Tibial nerve (tissue), 4 donors: ENCODE data around the gene LARP4B.

ENCODE experiments used
- CTCF ChIP-seq, 5 experiments: fragments of 200-600 bp in 3 of 5; fragments of 450-650 bp in 2 of 5; sonication (generic) in 3 of 5; IDR thresholded peaks; one replicate each; pipeline ENCODE4 v1.5.1; 2016 to 2019; ENCODE audit warnings: antibody characterized with exemption in 5 of 5, mild to moderate bottlenecking in 3 of 5, moderate library complexity in 2 of 5
- EP300 ChIP-seq, 2 donors: sonication (generic); formaldehyde crosslinking; IDR thresholded peaks; one replicate each; pipeline ENCODE4 v1.6.1; 2017; ENCODE audit warnings: antibody characterized with exemption in 2 of 2, mild to moderate bottlenecking in 1 of 2

DNA sequence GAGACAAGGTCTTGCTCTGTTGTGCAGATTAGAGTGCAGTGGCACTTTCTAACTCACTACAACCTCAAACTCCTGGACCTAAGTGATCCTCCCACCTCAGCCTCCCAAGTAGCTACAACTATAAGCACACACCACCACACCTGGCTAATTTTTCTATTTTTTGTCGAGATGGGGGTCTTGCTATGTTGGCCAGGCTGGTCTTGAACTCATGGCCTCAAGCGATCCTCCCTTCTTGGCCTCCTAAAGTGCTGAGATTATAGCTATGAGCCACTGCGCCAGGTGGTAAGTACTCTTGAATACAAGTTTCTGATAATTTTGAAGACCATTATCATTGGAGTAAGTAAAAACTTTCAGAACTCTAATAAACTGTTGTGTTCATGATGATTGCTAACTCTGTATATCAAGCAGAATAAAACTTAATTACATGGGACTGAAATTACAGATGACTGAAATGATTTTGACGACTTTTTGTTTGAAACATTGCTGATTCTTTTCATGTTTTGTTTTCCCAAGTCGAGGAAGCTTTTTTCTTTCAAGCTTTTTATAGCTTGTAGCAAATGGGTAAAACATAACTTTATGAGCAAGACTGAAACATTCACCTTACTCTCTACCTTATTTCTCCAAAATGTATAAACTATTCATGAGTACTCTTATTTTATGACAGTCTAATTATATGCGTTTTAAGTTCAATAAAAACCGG lies 14.6 kb downstream of the LARP4B start:
- no peak for TF ChIP-seq CTCF (IDR thresholded peaks at IDR 0.05)
- TF ChIP-seq EP300 (IDR thresholded peaks at IDR 0.05) = no peak
